CD4-positive, alpha-beta T cell treated with Interleukin-15 for 4 hours (primary cell): Measurements from ENCODE around the gene LYSMD4.
"Not testable (repeated sequence)": the region's sequence is repeated elsewhere in the genome, so short reads cannot be mapped to it uniquely, and the experiment has no call there.

Source experiments
- DNase-seq: peaks from one replicate; pipeline ENCODE4 v3.0.0-alpha.2; 2020; ENCODE audit warnings: low spot score

The LYSMD4 gene

GRCh38 chr15:99733268-99734039 lies at the start of gene LYSMD4:
TSS of gene LYSMD4 (minus strand) at chr15:99733437. CDS start at chr15:99731999, 1,438 bp downstream.
- DNase-seq: peak; percentile 97

GRCh38 chr15:99782029-99782428 lies 48.8 kb upstream of the LYSMD4 start:
- DNase-seq: not testable (repeated sequence)

GRCh38 chr15:99777144-99777543 lies 43.9 kb upstream of the LYSMD4 start:
- no peak for DNase-seq

GRCh38 chr15:99764522-99764921 lies 31.3 kb upstream of the LYSMD4 start:
- no peak for DNase-seq

- no peak for DNase-seq
Measured at GRCh38 chr15:99763827-99764226, 30.6 kb upstream of the LYSMD4 start.

GRCh38 chr15:99762288-99762687 lies 29.1 kb upstream of the LYSMD4 start:
- no peak for DNase-seq

GRCh38 chr15:99755692-99756409 lies 22.6 kb upstream of the LYSMD4 start:
- peak; percentile 72 for DNase-seq

- no peak for DNase-seq
Measured at GRCh38 chr15:99753066-99753465, 19.8 kb upstream of the LYSMD4 start.

GRCh38 chr15:99752556-99752955 lies 19.3 kb upstream of the LYSMD4 start:
- DNase-seq: no peak

GRCh38 chr15:99750326-99750725 lies 17.1 kb upstream of the LYSMD4 start:
- not testable (repeated sequence) for DNase-seq

GRCh38 chr15:99749386-99749785 lies 16.1 kb upstream of the LYSMD4 start:
- DNase-seq: no peak

- no peak for DNase-seq
Measured at GRCh38 chr15:99745370-99746086, 12.3 kb upstream of the LYSMD4 start.

GRCh38 chr15:99744142-99744541 lies 10.9 kb upstream of the LYSMD4 start:
- no peak for DNase-seq

GRCh38 chr15:99741835-99742234 lies 8.6 kb upstream of the LYSMD4 start:
- DNase-seq: no peak

GRCh38 chr15:99738021-99738847 lies 5.0 kb upstream of the LYSMD4 start:
- DNase-seq: no peak

GRCh38 chr15:99736702-99737101 lies 3.5 kb upstream of the LYSMD4 start:
- no peak for DNase-seq

- no peak for DNase-seq
Measured at GRCh38 chr15:99735868-99736267, 2.6 kb upstream of the LYSMD4 start.

- DNase-seq: no peak
Measured at GRCh38 chr15:99734575-99734974, 1.3 kb upstream of the LYSMD4 start.

- DNase-seq: not testable (repeated sequence)
Measured at GRCh38 chr15:99734040-99734291, 729 bp upstream of the LYSMD4 start.

GRCh38 chr15:99732751-99733267 lies 428 bp downstream of the LYSMD4 start:
- DNase-seq: no peak

- no peak for DNase-seq
Measured at GRCh38 chr15:99732124-99732750, 1.0 kb downstream of the LYSMD4 start.
